IPS DF 6.9 (cell line): ENCODE measurements around the gene DNAJC1.
"Not testable (repeated sequence)": the region's sequence is repeated elsewhere in the genome, so short reads cannot be mapped to it uniquely, and the experiment has no call there.

Source experiments
- DNase-seq: peaks from one replicate; pipeline ENCODE4 v3.0.0-alpha.2; 2013; ENCODE audit warnings: low read depth, low spot score
- H3K27ac ChIP-seq: one replicate; pipeline ENCODE4 v1.5.1; 2013; ENCODE audit warnings: low read length, control low read depth
- H3K27me3 ChIP-seq: 2 replicates; pipeline ENCODE4 v1.6.1; 2013; ENCODE audit warnings: mild to moderate bottlenecking, low read length; ENCODE audit not compliant: control insufficient read depth, insufficient read depth
- H3K36me3 ChIP-seq: 2 replicates; pipeline ENCODE4 v1.6.1; 2013; ENCODE audit warnings: low read length; ENCODE audit not compliant: control insufficient read depth, insufficient read depth
- H3K4me1 ChIP-seq: 2 replicates; pipeline ENCODE4 v1.6.1; 2013; ENCODE audit warnings: low read length; ENCODE audit not compliant: control insufficient read depth, insufficient read depth
- H3K4me3 ChIP-seq: 2 replicates; pipeline ENCODE4 v1.5.1; 2013; ENCODE audit warnings: mild to moderate bottlenecking, low read length
- H3K9me3 ChIP-seq: 2 replicates; pipeline ENCODE4 v1.6.1; 2013; ENCODE audit warnings: low read length, inconsistent platforms; ENCODE audit not compliant: control insufficient read depth, insufficient read depth
- WGBS: extraction: QIAGEN DNeasy Blood & Tissue Kit; methylation state at CpG from one replicate; pipeline ENCODE4 v1.1.7; 2013; ENCODE audit warnings: mixed read lengths, missing lambda C conversion rate; ENCODE audit not compliant: insufficient read length, insufficient coverage; 5-methylcytosine and 5-hydroxymethylcytosine counted together

DNAJC1 gene

GRCh38 chr10:21831986-21832820 lies 171.3 kb downstream of the DNAJC1 start:
- no CpG with 5 or more reads among the region's 2 CpGs for WGBS
- H3K4me3 ChIP-seq: no peak overlapping the region
- no peaks in the 10 kb centered on the region for H3K27me3 ChIP-seq
- DNase-seq: no peak
- no peak overlapping the region for H3K27ac ChIP-seq
- no peaks in the 10 kb centered on the region for H3K36me3 ChIP-seq
- H3K9me3 ChIP-seq: no peaks in the 10 kb centered on the region; the same call in 1 of the 2 replicates
- no peaks in the 10 kb centered on the region for H3K4me1 ChIP-seq

GRCh38 chr10:21830037-21830436 lies 173.5 kb downstream of the DNAJC1 start:
- H3K27me3 ChIP-seq: no peaks in the 10 kb centered on the region
- DNase-seq: no peak
- no peak overlapping the region for H3K27ac ChIP-seq
- no peak overlapping the region for H3K4me3 ChIP-seq
- H3K4me1 ChIP-seq: no peaks in the 10 kb centered on the region
- H3K36me3 ChIP-seq: no peaks in the 10 kb centered on the region
- H3K9me3 ChIP-seq: no peaks in the 10 kb centered on the region; the same call in 1 of the 2 replicates

- no peak for DNase-seq
- Histone ChIP-seq H3K27me3 (no peaks in the 10 kb centered on the region), H3K9me3 (no peaks in the 10 kb centered on the region), H3K4me3 (no peak overlapping the region), H3K27ac (no peak overlapping the region), H3K36me3 (no peaks in the 10 kb centered on the region), H3K4me1 (no peaks in the 10 kb centered on the region)
- WGBS: no CpG with 5 or more reads among the region's 3 CpGs
Measured at GRCh38 chr10:21827308-21827707, 176.2 kb downstream of the DNAJC1 start.

DNA sequence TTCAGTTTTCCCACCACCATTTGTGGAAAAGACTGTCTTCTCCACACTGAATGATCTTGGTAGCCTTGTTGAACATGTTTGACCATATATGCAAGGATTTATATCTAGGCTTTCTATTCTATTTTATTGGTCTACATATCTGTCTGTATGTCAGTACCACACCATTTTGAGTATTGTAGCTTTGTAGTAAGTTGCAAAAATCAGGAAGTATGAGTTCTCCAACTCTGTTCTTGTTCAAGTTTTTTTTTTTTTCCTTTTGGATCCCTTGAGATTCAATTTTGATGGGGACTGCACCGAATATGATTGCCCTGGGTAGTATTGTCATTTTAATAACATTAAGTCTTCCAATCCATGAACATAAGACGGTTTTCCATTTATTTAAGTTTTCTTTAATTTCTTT lies 176.8 kb downstream of the DNAJC1 start:
- H3K4me1 ChIP-seq: no peaks in the 10 kb centered on the region
- no peaks in the 10 kb centered on the region for H3K27me3 ChIP-seq
- no peak overlapping the region for H3K4me3 ChIP-seq
- WGBS: no CpG with 5 or more reads among the region's 2 CpGs
- no peaks in the 10 kb centered on the region for H3K9me3 ChIP-seq
- H3K27ac ChIP-seq: no peak overlapping the region
- H3K36me3 ChIP-seq: no peaks in the 10 kb centered on the region
- DNase-seq: no peak

DNA sequence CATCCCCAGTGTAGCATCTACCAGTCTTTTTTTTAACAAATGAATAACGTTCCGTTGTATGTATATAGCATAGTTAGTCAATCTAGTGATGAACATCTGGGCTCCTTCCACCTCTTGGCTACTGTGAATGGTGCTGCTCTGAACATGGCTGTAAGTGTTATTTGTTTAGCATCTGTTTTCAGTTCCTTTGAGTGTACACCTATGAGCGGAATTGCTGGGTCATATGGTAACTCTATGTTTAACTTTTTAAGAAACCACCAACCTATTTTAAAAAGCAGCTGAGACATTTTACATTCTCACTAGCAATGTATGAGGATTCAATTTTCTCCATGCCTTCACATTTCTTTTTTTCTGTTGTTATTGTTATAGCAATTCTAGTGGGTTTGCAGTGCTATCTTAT lies 178.2 kb downstream of the DNAJC1 start:
- no CpG with 5 or more reads among the region's 3 CpGs for WGBS
- no peaks in the 10 kb centered on the region for H3K36me3 ChIP-seq

GRCh38 chr10:21824409-21824808 lies 179.1 kb downstream of the DNAJC1 start:
- no peaks in the 10 kb centered on the region for H3K27me3 ChIP-seq
- WGBS: no CpG with 5 or more reads among the region's 4 CpGs
- H3K4me1 ChIP-seq: no peaks in the 10 kb centered on the region
- H3K36me3 ChIP-seq: no peaks in the 10 kb centered on the region
- DNase-seq: no peak
- no peaks in the 10 kb centered on the region for H3K9me3 ChIP-seq
- no peak overlapping the region for H3K4me3 ChIP-seq
- H3K27ac ChIP-seq: no peak overlapping the region

More for the DNA sequence above, 178.2 kb downstream of the DNAJC1 start:
- H3K9me3 ChIP-seq: no peaks in the 10 kb centered on the region
- no peaks in the 10 kb centered on the region for H3K4me1 ChIP-seq
- no peak overlapping the region for H3K4me3 ChIP-seq
- H3K27ac ChIP-seq: no peak overlapping the region
- no peaks in the 10 kb centered on the region for H3K27me3 ChIP-seq
- no peak for DNase-seq

GRCh38 chr10:21823617-21824016 lies 179.9 kb downstream of the DNAJC1 start:
- no peaks in the 10 kb centered on the region for H3K4me1 ChIP-seq
- no peak overlapping the region for H3K4me3 ChIP-seq
- DNase-seq: no peak
- no peaks in the 10 kb centered on the region for H3K9me3 ChIP-seq
- no peaks in the 10 kb centered on the region for H3K27me3 ChIP-seq
- no peaks in the 10 kb centered on the region for H3K36me3 ChIP-seq
- no CpG with 5 or more reads among the region's 2 CpGs for WGBS
- H3K27ac ChIP-seq: no peak overlapping the region

GRCh38 chr10:21822273-21822672 lies 181.3 kb downstream of the DNAJC1 start:
- not testable (repeated sequence) for H3K36me3 ChIP-seq, H3K4me3 ChIP-seq, H3K4me1 ChIP-seq, H3K9me3 ChIP-seq, H3K27me3 ChIP-seq, H3K27ac ChIP-seq, DNase-seq
- no CpG with 5 or more reads among the region's 6 CpGs for WGBS

GRCh38 chr10:21820952-21821351 lies 182.6 kb downstream of the DNAJC1 start:
- WGBS: no CpG with 5 or more reads among the region's 1 CpG
- no peak for DNase-seq
- Histone ChIP-seq H3K4me1 (no peaks in the 10 kb centered on the region), H3K27me3 (no peaks in the 10 kb centered on the region), H3K4me3 (no peak overlapping the region), H3K27ac (no peak overlapping the region), H3K36me3 (no peaks in the 10 kb centered on the region), H3K9me3 (no peaks in the 10 kb centered on the region)

GRCh38 chr10:21818416-21818815 lies 185.1 kb downstream of the DNAJC1 start:
- WGBS: no CpG with 5 or more reads among the region's 7 CpGs
- not testable (repeated sequence) for H3K27ac ChIP-seq, H3K4me3 ChIP-seq

GRCh38 chr10:21814866-21815265 lies 188.7 kb downstream of the DNAJC1 start:
- H3K4me1 ChIP-seq: no peaks in the 10 kb centered on the region
- no peak overlapping the region for H3K4me3 ChIP-seq
- H3K27me3 ChIP-seq: no peaks in the 10 kb centered on the region
- H3K36me3 ChIP-seq: no peaks in the 10 kb centered on the region
- DNase-seq: no peak
- no CpG with 5 or more reads among the region's 2 CpGs for WGBS
- no peaks in the 10 kb centered on the region for H3K9me3 ChIP-seq
- H3K27ac ChIP-seq: no peak overlapping the region

More at GRCh38 chr10:21818416-21818815, 185.1 kb downstream of the DNAJC1 start:
- not testable (repeated sequence) for H3K36me3 ChIP-seq, DNase-seq, H3K4me1 ChIP-seq, H3K9me3 ChIP-seq, H3K27me3 ChIP-seq
